HepG2 (cell line): ENCODE measurements around the gene CDH13. TPM values are rescaled to one million over a fixed set of nuclear protein-coding genes. Genes with fewer than 3 reads are reported as not detected.

Experiments used
- ATAC-seq: fragments of 200-7000 bp; cut with Tn5 transposase; 3 replicates; pipeline ENCODE4 v1.9.1; 2020; ENCODE audit warnings: mild to moderate bottlenecking, moderate library complexity
- BruUV-seq: library from RNA; stranded (reverse); fragments of 400-500 nt; replicated peaks from 2 replicates; lab custom pipeline; 2021; lab: Mats Ljungman, UMichigan
- CTCF ChIA-PET: fragments of 300-600 bp; formaldehyde crosslinking; extraction: SDS; loops from one replicate; lab custom pipeline; 2021; ENCODE audit warnings: low total read pairs, inconsistent platforms, low intra/inter-chr PET ratio; lab: Yijun Ruan, JAX
- POLR2A ChIA-PET: fragments of 350-600 bp; sonication (Branson Sonifier 250); formaldehyde crosslinking; loops from one replicate; lab custom pipeline; 2020; ENCODE audit warnings: antibody characterized with exemption, inconsistent platforms; lab: Yijun Ruan, JAX
- DNase-seq: peaks from one replicate; pipeline ENCODE4 v3.0.0-alpha.2; 2015; ENCODE audit warnings: low spot score
- FAIRE-seq: peaks from 3 replicates; lab custom pipeline; 2011; peaks lifted over from hg19 to GRCh38; lab: Jason Lieb, UNC
- H2AFZ ChIP-seq: one replicate; pipeline ENCODE4 v1.6.1; 2011; ENCODE audit warnings: low read length, inconsistent platforms
- H3K27ac ChIP-seq: fragments of 300-600 bp; 3 replicates; pipeline ENCODE4 v1.8.0; 2011; ENCODE audit warnings: mixed run types, mild to moderate bottlenecking, mixed read lengths, low read length, inconsistent platforms; ENCODE audit not compliant: insufficient read depth; ENCODE audit errors: extremely low read length
- H3K27me3 ChIP-seq, 2 experiments: fragments of 200-600 bp in 1 of 2; 2 replicates in 1 of 2; 3 replicates in 1 of 2; pipeline versions ENCODE4 v1.6.0 to v1.8.0; 2011; ENCODE audit warnings: low read length in 2 of 2, mild to moderate bottlenecking in 2 of 2, moderate library complexity in 2 of 2, inconsistent platforms in 1 of 2; ENCODE audit not compliant: insufficient read depth in 2 of 2, control insufficient read depth in 1 of 2
- H3K36me3 ChIP-seq, 2 experiments: fragments of 200-600 bp in 1 of 2; replicated peaks in 1 of 2; 2 replicates in 1 of 2; 3 replicates in 1 of 2; pipeline versions ENCODE4 v1.5.1 to v1.8.0; 2011; ENCODE audit warnings: low read length in 2 of 2, inconsistent platforms in 1 of 2; ENCODE audit not compliant: insufficient read depth in 2 of 2, control insufficient read depth in 1 of 2
- H3K4me1 ChIP-seq: 2 replicates; pipeline ENCODE4 v1.5.1; 2012; ENCODE audit warnings: low read length, inconsistent platforms; ENCODE audit not compliant: insufficient read depth
- H3K4me2 ChIP-seq: 2 replicates; pipeline ENCODE4 v1.6.0; 2011; ENCODE audit warnings: low read depth, low read length, inconsistent platforms
- H3K4me3 ChIP-seq, 3 experiments: fragments of 200-600 bp in 1 of 3; sonication (generic), shearing (Covaris generic) in 1 of 3; replicated peaks in 1 of 3; 2 replicates each; pipeline ENCODE4 v1.5.1; 2011 to 2016; ENCODE audit warnings: low read length in 3 of 3, inconsistent platforms in 2 of 3, low read depth in 2 of 3, mild to moderate bottlenecking in 2 of 3, control low read depth in 1 of 3, mixed read lengths in 1 of 3; ENCODE audit not compliant: insufficient read depth in 1 of 3
- H3K79me2 ChIP-seq: one replicate; pipeline ENCODE4 v1.6.1; 2011; ENCODE audit warnings: low read length, inconsistent platforms; ENCODE audit not compliant: insufficient read depth
- H3K9ac ChIP-seq: 2 replicates; pipeline ENCODE4 v1.6.0; 2011; ENCODE audit warnings: mild to moderate bottlenecking, low read depth, low read length, inconsistent platforms; ENCODE audit not compliant: insufficient read depth
- H3K9me3 ChIP-seq: 2 replicates; pipeline ENCODE4 v1.5.1; 2012; ENCODE audit warnings: mild to moderate bottlenecking, low read length
- H4K20me1 ChIP-seq: 2 replicates; pipeline ENCODE4 v1.6.0; 2011; ENCODE audit warnings: inconsistent platforms, mild to moderate bottlenecking, low read length, moderate library complexity; ENCODE audit not compliant: insufficient read depth
- MAZ ChIP-seq, 2 experiments: sonication (generic) in 1 of 2; formaldehyde crosslinking in 1 of 2; IDR thresholded peaks; 2 replicates each; pipeline versions ENCODE4 v1.5.0 to v1.6.1; 2012 to 2020; ENCODE audit warnings: low read depth in 2 of 2, mild to moderate bottlenecking in 2 of 2, borderline replicate concordance in 1 of 2, improper control_type of control experiment in 1 of 2, low read length in 1 of 2, missing genetic modification reagents in 1 of 2, moderate library complexity in 1 of 2
- MBNL3 ChIP-seq: fragments of 250-450 bp; sonication (Bioruptor Pico); conservative IDR thresholded peaks from 2 replicates; pipeline ENCODE4 v1.8.0; 2022; ENCODE audit warnings: mild to moderate bottlenecking, inconsistent platforms
- MEIS2 ChIP-seq: sonication (generic); formaldehyde crosslinking; IDR thresholded peaks from 2 replicates; pipeline ENCODE4 v1.9.0; 2021; ENCODE audit warnings: mild to moderate bottlenecking, missing genetic modification reagents
- MXI1 ChIP-seq: IDR thresholded peaks from 3 replicates; pipeline ENCODE4 v1.6.1; 2012; ENCODE audit warnings: low read depth, low read length, inconsistent platforms, borderline replicate concordance
- NBN ChIP-seq: fragments of 450-650 bp; conservative IDR thresholded peaks from 2 replicates; pipeline ENCODE4 v1.6.1; 2017
- PHF20 ChIP-seq: sonication (generic); formaldehyde crosslinking; IDR thresholded peaks from 2 replicates; pipeline ENCODE4 v1.5.0; 2020; ENCODE audit warnings: mild to moderate bottlenecking, missing genetic modification reagents
- POLR2G ChIP-seq: fragments of 200-400 bp; formaldehyde crosslinking; IDR thresholded peaks from 2 replicates; pipeline ENCODE4 v1.6.1; 2018; ENCODE audit warnings: mild to moderate bottlenecking, low read depth, low read length, moderate library complexity
- PRMT3 ChIP-seq: sonication (generic); formaldehyde crosslinking; IDR thresholded peaks from 2 replicates; pipeline ENCODE4 v1.8.1; 2022; ENCODE audit warnings: low read depth, mild to moderate bottlenecking, moderate library complexity, missing genetic modification reagents, borderline replicate concordance
- RFXANK ChIP-seq: IDR thresholded peaks from 2 replicates; pipeline ENCODE4 v1.6.1; 2016
- SATB2 ChIP-seq: sonication (generic); formaldehyde crosslinking; IDR thresholded peaks from 2 replicates; pipeline ENCODE4 v1.5.0; 2020; ENCODE audit warnings: missing genetic modification reagents
- ZFP62 ChIP-seq: sonication (generic); formaldehyde crosslinking; IDR thresholded peaks from 2 replicates; pipeline ENCODE4 v1.4.0; 2020; ENCODE audit warnings: missing genetic modification reagents
- ZNF296 ChIP-seq: sonication (generic); formaldehyde crosslinking; conservative IDR thresholded peaks from 2 replicates; pipeline ENCODE4 v1.5.0; 2020; ENCODE audit warnings: mild to moderate bottlenecking, missing genetic modification reagents
- ZNF781 ChIP-seq: sonication (generic); formaldehyde crosslinking; IDR thresholded peaks from 2 replicates; pipeline ENCODE4 v1.5.1; 2020; ENCODE audit warnings: borderline replicate concordance, mild to moderate bottlenecking, missing genetic modification reagents; ENCODE audit errors: not compliant biosample characterization
- ZNF878 ChIP-seq: sonication (generic); formaldehyde crosslinking; IDR thresholded peaks from 2 replicates; pipeline ENCODE4 v1.8.1; 2023; ENCODE audit warnings: mild to moderate bottlenecking, missing genetic modification reagents, moderate library complexity
- WGBS: methylation state at CpG from one replicate; pipeline ENCODE4 v1.1.6; 2017; ENCODE audit warnings: low lambda C conversion rate; 5-methylcytosine and 5-hydroxymethylcytosine counted together
- in situ Hi-C: cut with HindIII; loops from 2 replicates; pipeline ENCODE4 v1.10.0; 2017; ENCODE audit warnings: low pct_unique_long_range_greater_than_20kb; ENCODE audit not compliant: extremely low pct_ligation_motif_present
- intact Hi-C: fragments of 100-400 bp; cut with micrococcal nuclease; formaldehyde crosslinking; loops from one replicate; pipeline ENCODE4 v1.10.0; 2022; ENCODE audit not compliant: unreplicated experiment
- polyA plus RNA-seq, 8 experiments: library from polyadenylated mRNA; depleted of rRNA in 3 of 8; stranded (reverse) in 7 of 8; unstranded in 1 of 8; fragments of >200 nt; fragmentation: Illumina TruSeq in 4 of 8; extraction: Trizol in 4 of 8; gene quantifications; 2 replicates each; pipeline versions ENCODE4 v1.2.1 to v1.2.3, GENCODE V29; 2011 to 2016; ENCODE audit warnings: low read depth in 4 of 8, missing spikeins in 1 of 8, mixed read lengths in 1 of 8; ENCODE audit not compliant: insufficient read depth in 1 of 8
- total RNA-seq, 5 experiments: library from RNA; depleted of rRNA; stranded (reverse); fragments of >200 nt; fragmentation: Illumina TruSeq; extraction: Trizol; gene quantifications; 2 replicates each; pipeline ENCODE4 v1.2.3, GENCODE V29; 2016; ENCODE audit warnings: low read depth in 1 of 5
- TF ChIP-seq, protein P1 (sequence below): sonication (generic); formaldehyde crosslinking; IDR thresholded peaks from 2 replicates; pipeline ENCODE4 v1.4.0; 2020; ENCODE audit warnings: missing genetic modification reagents
- TF ChIP-seq, protein P2 (sequence below): sonication (generic); formaldehyde crosslinking; IDR thresholded peaks from 2 replicates; pipeline ENCODE4 v1.4.0; 2020; ENCODE audit warnings: mild to moderate bottlenecking, missing genetic modification reagents

CDH13 gene
- total and polyA plus RNA-seq, 2 of the 13 experiments (the other 11 are each of a cell fraction or from before 2014, with no cell fraction given) = not detected

DNA sequence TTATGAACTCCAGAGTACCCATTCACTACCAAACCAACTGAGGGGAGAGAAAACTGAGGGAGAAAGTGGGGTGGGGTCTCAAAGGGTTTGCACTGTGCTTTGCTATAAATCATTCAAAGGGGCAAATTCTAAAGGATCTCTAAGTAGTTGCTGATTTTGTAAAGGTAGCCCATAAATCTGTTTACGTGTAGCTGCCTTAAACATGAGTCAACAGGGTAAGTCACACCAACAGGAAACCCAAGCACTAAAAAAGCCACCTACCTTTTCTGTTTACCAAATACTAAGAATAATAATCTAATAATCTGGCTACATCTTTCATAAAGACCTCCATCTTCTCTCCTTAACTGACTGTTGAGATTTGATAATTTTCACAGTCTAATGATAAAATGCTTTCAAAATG lies 1172.6 kb downstream of the CDH13 start:
- no peak overlapping the region for H3K4me3 ChIP-seq
- FAIRE-seq = no peak
- no peaks in the 10 kb centered on the region for H3K79me2 ChIP-seq
- in situ Hi-C loops = no loop called here
- no peak for DNase-seq
- ChIA-PET CTCF (no interaction called here), POLR2A (no interaction called here)
- 0% methylated on average over 1 of the region's 1 CpG for WGBS
- intact Hi-C loops = no loop called here
- no TSS peak for BruUV-seq
- H4K20me1 ChIP-seq = no peaks in the 10 kb centered on the region
- H3K4me2 ChIP-seq = no peak overlapping the region
- ATAC-seq = no peak
- H3K36me3 ChIP-seq = no peaks in the 10 kb centered on the region
- H3K27ac ChIP-seq = no peak overlapping the region
- H3K27me3 ChIP-seq = peaks cover 2 to 44% of the 10 kb centered on the region in 2 experiments; a peak in 4 of 5 replicates
- no peaks in the 10 kb centered on the region for H3K9me3 ChIP-seq
- no peak for TF ChIP-seq NBN
- TF ChIP-seq MXI1 = no peak
- TF ChIP-seq MAZ (IDR thresholded peaks at IDR 0.05; ENCODE audit: borderline replicate concordance, low read depth, low read length) = no peak
- TF ChIP-seq MAZ (CRISPR knock-in tag; IDR thresholded peaks at IDR 0.05; ENCODE audit: low read depth) = no peak
- no peak for TF ChIP-seq PHF20 (CRISPR knock-in tag)
- TF ChIP-seq ZNF296 (CRISPR knock-in tag) = no peak
- TF ChIP-seq, protein P1, sequence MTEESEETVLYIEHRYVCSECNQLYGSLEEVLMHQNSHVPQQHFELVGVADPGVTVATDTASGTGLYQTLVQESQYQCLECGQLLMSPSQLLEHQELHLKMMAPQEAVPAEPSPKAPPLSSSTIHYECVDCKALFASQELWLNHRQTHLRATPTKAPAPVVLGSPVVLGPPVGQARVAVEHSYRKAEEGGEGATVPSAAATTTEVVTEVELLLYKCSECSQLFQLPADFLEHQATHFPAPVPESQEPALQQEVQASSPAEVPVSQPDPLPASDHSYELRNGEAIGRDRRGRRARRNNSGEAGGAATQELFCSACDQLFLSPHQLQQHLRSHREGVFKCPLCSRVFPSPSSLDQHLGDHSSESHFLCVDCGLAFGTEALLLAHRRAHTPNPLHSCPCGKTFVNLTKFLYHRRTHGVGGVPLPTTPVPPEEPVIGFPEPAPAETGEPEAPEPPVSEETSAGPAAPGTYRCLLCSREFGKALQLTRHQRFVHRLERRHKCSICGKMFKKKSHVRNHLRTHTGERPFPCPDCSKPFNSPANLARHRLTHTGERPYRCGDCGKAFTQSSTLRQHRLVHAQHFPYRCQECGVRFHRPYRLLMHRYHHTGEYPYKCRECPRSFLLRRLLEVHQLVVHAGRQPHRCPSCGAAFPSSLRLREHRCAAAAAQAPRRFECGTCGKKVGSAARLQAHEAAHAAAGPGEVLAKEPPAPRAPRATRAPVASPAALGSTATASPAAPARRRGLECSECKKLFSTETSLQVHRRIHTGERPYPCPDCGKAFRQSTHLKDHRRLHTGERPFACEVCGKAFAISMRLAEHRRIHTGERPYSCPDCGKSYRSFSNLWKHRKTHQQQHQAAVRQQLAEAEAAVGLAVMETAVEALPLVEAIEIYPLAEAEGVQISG (CRISPR knock-in tag) = no peak
- TF ChIP-seq, protein P2, sequence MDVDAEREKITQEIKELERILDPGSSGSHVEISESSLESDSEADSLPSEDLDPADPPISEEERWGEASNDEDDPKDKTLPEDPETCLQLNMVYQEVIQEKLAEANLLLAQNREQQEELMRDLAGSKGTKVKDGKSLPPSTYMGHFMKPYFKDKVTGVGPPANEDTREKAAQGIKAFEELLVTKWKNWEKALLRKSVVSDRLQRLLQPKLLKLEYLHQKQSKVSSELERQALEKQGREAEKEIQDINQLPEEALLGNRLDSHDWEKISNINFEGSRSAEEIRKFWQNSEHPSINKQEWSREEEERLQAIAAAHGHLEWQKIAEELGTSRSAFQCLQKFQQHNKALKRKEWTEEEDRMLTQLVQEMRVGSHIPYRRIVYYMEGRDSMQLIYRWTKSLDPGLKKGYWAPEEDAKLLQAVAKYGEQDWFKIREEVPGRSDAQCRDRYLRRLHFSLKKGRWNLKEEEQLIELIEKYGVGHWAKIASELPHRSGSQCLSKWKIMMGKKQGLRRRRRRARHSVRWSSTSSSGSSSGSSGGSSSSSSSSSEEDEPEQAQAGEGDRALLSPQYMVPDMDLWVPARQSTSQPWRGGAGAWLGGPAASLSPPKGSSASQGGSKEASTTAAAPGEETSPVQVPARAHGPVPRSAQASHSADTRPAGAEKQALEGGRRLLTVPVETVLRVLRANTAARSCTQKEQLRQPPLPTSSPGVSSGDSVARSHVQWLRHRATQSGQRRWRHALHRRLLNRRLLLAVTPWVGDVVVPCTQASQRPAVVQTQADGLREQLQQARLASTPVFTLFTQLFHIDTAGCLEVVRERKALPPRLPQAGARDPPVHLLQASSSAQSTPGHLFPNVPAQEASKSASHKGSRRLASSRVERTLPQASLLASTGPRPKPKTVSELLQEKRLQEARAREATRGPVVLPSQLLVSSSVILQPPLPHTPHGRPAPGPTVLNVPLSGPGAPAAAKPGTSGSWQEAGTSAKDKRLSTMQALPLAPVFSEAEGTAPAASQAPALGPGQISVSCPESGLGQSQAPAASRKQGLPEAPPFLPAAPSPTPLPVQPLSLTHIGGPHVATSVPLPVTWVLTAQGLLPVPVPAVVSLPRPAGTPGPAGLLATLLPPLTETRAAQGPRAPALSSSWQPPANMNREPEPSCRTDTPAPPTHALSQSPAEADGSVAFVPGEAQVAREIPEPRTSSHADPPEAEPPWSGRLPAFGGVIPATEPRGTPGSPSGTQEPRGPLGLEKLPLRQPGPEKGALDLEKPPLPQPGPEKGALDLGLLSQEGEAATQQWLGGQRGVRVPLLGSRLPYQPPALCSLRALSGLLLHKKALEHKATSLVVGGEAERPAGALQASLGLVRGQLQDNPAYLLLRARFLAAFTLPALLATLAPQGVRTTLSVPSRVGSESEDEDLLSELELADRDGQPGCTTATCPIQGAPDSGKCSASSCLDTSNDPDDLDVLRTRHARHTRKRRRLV (CRISPR knock-in tag) = no peak
- no peak for TF ChIP-seq ZNF878 (CRISPR knock-in tag)
- TF ChIP-seq PRMT3 = no peak
- no peak for TF ChIP-seq ZNF781
- TF ChIP-seq POLR2G = no peak
- TF ChIP-seq RFXANK = no peak
- no peak for TF ChIP-seq MBNL3 (CRISPR knock-in tag)
- no peak for TF ChIP-seq SATB2
- no peak for TF ChIP-seq MEIS2 (CRISPR knock-in tag)
- no peak for TF ChIP-seq ZFP62 (CRISPR knock-in tag)
- peaks cover 9% of the 10 kb centered on the region for H3K4me1 ChIP-seq
- H3K9ac ChIP-seq = no peak overlapping the region
- H2AFZ ChIP-seq = no peak overlapping the region
